Measurements from ENCODE around the gene PIP4K2C.

GRCh38 chr12:57610554-57611107 lies 19.6 kb downstream of the PIP4K2C start:
- no peak for TF ChIP-seq CTCF (conservative IDR thresholded peaks at IDR 0.05; ENCODE audit: low read depth, low read length)
- TF ChIP-seq EZH2phosphoT487 (IDR thresholded peaks at IDR 0.05; ENCODE audit: borderline replicate concordance, low read length), result no peak
- no peak for TF ChIP-seq EZH2 (IDR thresholded peaks at IDR 0.05; ENCODE audit: low read length, unreplicated experiment)

Data from PC-3 (cell line).